HL-60 (cell line): ENCODE data around the gene NKX6-1.

ENCODE experiments used
- DNase-seq, 2 experiments: peaks; one replicate each; pipeline ENCODE4 v3.0.0-alpha.2; 2010 to 2020; ENCODE audit warnings: low read depth in 1 of 2, low spot score in 1 of 2
- H3K27ac ChIP-seq: fragments of 250-450 bp; sonication (Bioruptor Pico); replicated peaks from 2 replicates; pipeline ENCODE4 v1.5.1; 2020; ENCODE audit warnings: mild to moderate bottlenecking, moderate library complexity
- H3K27me3 ChIP-seq: fragments of 250-450 bp; sonication (Bioruptor Pico); 2 replicates; pipeline ENCODE4 v1.5.1; 2021; ENCODE audit warnings: mild to moderate bottlenecking, moderate library complexity; ENCODE audit not compliant: insufficient read depth, poor library complexity, severe bottlenecking
- H3K4me3 ChIP-seq: replicated peaks from 2 replicates; pipeline ENCODE4 v1.5.1; 2011; ENCODE audit warnings: mild to moderate bottlenecking, control low read depth, low read length; ENCODE audit not compliant: insufficient read depth
- GABPA ChIP-seq: IDR thresholded peaks from 2 replicates; pipeline ENCODE4 v1.6.1; 2012; ENCODE audit warnings: low read depth
- POLR2AphosphoS5 ChIP-seq: IDR thresholded peaks from 2 replicates; pipeline ENCODE4 v1.6.1; 2012; ENCODE audit warnings: low read depth
- REST ChIP-seq: IDR thresholded peaks from 2 replicates; pipeline ENCODE4 v1.6.1; 2012; ENCODE audit warnings: low read depth; ENCODE audit not compliant: insufficient replicate concordance
- SPI1 ChIP-seq: IDR thresholded peaks from 2 replicates; pipeline ENCODE4 v1.6.1; 2012; ENCODE audit warnings: low read depth, mild to moderate bottlenecking, borderline replicate concordance
- TF ChIP-seq, protein P1 (sequence below): IDR thresholded peaks from one replicate; pipeline ENCODE4 v1.5.1; 2011; ENCODE audit warnings: low read length, control low read depth, inconsistent platforms; ENCODE audit not compliant: insufficient read depth

NKX6-1 gene

DNA sequence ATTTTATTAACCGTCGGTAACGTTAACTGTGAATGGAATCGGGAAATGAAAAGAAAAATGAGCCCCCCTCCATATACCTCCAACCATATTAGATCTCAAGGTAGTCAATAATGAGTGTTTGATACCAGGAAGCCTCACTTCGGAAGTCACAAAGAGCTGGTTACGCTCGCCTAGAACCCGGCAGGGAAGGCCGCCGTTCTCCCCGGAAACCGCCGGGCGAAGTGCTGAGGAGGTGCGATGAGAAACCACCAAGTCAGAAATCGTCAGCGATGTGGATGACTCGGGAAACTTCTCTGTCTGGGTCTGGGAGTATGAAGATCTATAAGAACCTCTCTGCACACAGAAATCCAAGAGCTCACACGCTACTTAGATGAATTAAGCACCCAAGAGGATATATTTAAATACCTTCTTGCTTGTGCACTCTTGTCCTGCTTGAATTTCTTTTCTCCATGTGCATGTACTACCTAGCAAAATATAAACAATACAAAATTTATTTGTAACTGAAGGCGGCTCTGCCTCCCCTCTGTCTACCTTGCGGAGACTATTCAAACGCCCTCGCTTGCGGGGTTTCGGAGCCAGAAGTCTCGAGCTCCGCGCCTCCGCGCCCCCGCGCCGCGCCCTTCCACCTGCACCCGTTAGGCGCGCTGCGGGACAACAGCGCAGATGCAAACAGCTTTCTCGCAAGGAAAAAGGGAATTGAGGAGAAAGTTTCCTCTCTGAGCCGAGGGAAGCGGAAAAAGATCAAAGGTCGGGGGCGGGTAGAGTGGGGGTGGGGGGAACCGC, 17.8 kb downstream of the NKX6-1 start:
- TF ChIP-seq REST (no peak), SPI1 (no peak), GABPA (no peak), POLR2AphosphoS5 (no peak)
- TF ChIP-seq, protein P1, sequence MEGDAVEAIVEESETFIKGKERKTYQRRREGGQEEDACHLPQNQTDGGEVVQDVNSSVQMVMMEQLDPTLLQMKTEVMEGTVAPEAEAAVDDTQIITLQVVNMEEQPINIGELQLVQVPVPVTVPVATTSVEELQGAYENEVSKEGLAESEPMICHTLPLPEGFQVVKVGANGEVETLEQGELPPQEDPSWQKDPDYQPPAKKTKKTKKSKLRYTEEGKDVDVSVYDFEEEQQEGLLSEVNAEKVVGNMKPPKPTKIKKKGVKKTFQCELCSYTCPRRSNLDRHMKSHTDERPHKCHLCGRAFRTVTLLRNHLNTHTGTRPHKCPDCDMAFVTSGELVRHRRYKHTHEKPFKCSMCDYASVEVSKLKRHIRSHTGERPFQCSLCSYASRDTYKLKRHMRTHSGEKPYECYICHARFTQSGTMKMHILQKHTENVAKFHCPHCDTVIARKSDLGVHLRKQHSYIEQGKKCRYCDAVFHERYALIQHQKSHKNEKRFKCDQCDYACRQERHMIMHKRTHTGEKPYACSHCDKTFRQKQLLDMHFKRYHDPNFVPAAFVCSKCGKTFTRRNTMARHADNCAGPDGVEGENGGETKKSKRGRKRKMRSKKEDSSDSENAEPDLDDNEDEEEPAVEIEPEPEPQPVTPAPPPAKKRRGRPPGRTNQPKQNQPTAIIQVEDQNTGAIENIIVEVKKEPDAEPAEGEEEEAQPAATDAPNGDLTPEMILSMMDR, result no peak
- Histone ChIP-seq H3K4me3 (no peak overlapping the region), H3K27me3 (peaks cover 47% of the 10 kb centered on the region), H3K27ac (no peak overlapping the region)
- no peak for DNase-seq

DNA sequence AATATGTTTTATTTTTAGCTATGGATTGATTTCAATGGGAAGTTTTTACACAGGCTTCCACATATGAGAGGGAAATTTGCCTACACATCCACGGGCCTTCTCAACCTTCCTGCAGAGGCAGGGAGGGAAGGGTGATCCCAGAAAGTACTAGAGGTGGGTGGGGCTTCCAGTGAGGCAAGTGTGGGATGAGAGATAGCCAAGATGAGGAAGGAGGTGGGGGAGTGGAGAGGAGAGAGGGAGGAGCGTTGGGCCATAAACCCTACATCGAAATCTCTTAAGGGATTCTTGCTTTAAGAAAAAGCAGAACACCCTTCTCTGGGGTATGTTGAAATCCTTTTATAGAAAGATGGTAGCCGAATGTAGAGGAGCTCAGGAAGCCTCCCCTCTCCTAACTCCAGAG, 19.0 kb downstream of the NKX6-1 start:
- H3K4me3 ChIP-seq, result no peak overlapping the region
- TF ChIP-seq POLR2AphosphoS5 (no peak), REST (no peak), GABPA (no peak), SPI1 (no peak)
- TF ChIP-seq, protein P1, result no peak
- DNase-seq, result no peak
- H3K27ac ChIP-seq, result no peak overlapping the region
- peaks cover 47% of the 10 kb centered on the region for H3K27me3 ChIP-seq

GRCh38 chr4:84479663-84480062, 19.4 kb downstream of the NKX6-1 start:
- Histone ChIP-seq H3K27me3 (peaks cover 47% of the 10 kb centered on the region), H3K4me3 (no peak overlapping the region), H3K27ac (no peak overlapping the region)
- TF ChIP-seq, protein P1, result no peak
- TF ChIP-seq GABPA, result no peak
- TF ChIP-seq POLR2AphosphoS5, result no peak
- TF ChIP-seq REST, result no peak
- TF ChIP-seq SPI1, result no peak
- no peak for DNase-seq
